HG03460 (cell line): ENCODE measurements around the gene PLIN3.
"Not testable (repeated sequence)": the region's sequence is repeated elsewhere in the genome, so short reads cannot be mapped to it uniquely, and the experiment has no call there.

Source experiments
- ATAC-seq: cut with Tn5 transposase; IDR thresholded peaks from one replicate; pipeline ENCODE4 v1.9.1; 2021; ENCODE audit not compliant: unreplicated experiment

The PLIN3 gene, protein sequence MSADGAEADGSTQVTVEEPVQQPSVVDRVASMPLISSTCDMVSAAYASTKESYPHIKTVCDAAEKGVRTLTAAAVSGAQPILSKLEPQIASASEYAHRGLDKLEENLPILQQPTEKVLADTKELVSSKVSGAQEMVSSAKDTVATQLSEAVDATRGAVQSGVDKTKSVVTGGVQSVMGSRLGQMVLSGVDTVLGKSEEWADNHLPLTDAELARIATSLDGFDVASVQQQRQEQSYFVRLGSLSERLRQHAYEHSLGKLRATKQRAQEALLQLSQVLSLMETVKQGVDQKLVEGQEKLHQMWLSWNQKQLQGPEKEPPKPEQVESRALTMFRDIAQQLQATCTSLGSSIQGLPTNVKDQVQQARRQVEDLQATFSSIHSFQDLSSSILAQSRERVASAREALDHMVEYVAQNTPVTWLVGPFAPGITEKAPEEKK

DNA sequence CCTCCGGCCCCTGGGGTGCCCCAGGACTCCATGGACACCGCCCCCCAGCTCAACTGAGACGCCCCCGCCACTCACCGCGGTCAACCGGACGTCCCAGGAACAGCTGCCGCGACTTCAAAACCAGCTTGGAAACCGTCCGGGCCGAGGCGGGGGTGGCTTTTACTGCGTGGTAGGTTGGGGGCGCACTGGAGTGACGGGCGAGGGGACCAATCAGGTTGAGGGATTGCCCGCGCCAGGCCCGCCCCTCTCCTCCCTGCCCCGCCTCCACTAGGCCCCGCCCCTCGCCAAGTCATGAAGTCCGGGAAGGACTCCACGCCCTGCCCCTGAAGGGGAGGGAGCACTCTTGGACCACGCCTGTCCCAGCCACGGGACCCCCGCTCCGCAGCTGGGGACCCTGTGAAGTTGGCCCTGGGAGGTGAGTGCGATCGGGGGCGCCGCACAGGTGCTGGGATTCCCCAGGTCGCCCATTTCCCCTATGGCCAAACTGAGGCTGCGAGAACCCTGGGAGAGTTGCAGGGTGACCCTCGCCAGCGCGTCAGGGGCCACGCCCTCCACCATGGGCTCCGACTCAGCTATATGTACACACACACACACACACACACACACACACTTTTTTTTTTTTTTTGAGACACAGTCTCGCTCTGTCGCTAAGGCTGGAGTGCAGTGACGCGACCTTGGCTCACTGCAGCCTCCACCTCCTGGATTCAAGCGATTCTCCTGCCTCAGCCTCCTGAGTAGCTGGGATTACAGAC is at the start of gene PLIN3:
TSS of gene PLIN3 (minus strand) at position 134 of the 752 bp plus-strand sequence. CDS start 6,273 bp downstream, outside the sequence.
- peak; percentile 79 for ATAC-seq

DNA sequence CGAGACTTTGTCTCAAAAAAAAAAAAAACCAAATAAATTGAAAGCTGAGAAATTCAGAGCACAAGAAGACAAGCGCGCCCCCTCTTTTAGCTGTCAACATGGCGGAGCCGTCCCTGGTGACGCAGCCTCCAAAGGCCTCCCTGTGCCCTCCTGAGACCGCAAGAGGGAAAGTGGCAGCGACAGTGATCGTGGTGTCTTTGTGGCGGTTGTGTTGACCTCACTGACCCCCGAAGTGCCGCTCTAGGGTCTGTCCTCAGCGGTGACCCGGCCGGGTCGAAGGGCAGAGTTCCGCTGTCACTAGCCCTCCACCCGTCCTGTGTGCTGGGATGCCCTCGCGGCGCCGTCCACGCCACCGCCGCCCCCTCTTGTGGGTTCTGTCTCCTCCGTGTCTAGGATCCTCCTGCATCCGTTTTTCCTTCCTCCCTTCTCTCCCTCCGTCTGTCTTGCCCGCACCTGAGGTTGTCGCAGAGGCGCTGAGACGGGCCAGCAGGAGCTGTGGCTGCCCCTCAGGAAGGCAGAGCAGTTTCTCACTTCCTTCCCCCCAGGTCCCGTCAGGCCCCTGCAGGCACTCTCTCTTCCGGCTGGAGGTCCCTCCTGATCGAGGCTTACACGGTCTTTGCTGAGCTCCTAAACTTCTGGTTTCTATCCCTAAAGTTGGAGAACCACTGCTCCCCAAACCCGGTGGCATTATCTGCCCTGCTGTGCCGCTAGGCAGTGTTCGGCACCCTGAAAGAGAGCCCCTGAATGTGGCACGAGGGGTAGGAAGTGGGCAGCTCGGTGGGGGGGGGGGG is 49.0 kb upstream of the PLIN3 start:
- no peak for ATAC-seq

DNA sequence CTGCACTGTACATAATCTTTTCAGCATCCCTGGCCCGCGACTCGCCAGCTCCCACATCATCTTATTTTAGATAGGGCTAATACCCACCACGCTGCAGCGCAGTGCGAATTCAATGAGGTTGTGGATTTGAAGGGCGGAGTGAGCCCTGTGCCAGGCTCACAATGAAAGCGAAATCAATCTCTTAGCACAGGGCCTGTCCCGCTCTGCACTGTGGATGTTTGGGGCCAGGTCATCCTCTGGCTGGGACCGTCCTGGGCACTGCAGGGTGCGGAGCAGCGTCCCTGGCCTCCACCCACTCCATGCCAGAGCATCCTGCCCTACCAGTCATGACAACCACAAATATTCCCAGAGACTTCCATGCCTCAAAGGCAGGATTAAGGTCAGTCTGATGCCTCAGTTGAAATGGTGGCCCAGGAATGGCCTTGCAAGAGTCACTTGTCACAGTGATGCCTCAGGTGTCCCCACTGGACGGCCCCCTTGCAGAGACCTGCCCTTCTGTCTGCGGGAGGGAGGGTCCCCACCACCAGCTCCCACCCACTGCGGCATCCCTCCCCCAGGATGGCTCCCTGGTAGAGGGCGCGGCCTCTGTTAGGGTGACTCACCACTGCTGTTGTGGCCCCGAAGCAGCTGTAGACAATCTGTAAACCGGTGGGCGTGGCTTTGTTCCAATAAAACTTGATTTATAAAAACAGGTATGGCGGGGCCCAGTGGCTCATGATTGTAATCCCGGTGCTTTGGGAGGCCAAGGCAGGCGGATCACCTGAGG is 47.5 kb upstream of the PLIN3 start:
- ATAC-seq: no peak

DNA sequence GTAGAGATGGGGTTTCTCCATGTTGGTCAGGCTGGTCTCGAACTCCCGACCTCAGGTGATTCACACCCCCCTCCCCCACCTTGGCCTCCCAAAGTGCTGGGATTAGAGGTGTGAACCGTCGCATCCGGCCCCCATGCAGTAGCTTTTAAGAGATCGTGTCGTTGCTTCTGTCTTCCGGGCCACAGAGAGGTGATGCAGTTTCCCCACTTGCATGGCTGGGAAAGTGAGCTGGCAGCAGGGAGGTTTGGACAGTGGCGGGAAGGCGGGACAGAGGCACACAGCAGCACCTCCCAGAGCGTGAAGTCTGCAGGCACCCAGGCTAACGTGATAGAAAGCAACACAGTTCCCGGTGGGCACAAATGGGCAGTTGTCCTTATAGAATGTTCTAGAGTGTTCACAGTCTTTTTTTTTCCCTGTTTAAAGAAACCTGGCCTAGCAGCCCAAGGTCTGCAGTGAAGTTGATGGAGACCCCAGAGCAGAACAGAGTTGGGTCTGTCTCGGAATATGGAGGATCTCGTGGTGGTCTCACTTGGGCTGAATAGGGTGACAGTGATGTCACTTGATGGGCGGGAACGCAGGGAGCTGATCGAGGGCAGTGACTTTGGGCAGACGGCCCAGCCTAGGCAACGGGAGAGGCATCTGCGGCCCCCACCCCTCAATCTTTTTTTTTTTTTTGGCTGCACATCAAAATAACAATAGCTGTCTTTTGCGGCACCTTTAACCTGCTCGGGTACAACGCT is 46.7 kb upstream of the PLIN3 start:
- no peak for ATAC-seq

DNA sequence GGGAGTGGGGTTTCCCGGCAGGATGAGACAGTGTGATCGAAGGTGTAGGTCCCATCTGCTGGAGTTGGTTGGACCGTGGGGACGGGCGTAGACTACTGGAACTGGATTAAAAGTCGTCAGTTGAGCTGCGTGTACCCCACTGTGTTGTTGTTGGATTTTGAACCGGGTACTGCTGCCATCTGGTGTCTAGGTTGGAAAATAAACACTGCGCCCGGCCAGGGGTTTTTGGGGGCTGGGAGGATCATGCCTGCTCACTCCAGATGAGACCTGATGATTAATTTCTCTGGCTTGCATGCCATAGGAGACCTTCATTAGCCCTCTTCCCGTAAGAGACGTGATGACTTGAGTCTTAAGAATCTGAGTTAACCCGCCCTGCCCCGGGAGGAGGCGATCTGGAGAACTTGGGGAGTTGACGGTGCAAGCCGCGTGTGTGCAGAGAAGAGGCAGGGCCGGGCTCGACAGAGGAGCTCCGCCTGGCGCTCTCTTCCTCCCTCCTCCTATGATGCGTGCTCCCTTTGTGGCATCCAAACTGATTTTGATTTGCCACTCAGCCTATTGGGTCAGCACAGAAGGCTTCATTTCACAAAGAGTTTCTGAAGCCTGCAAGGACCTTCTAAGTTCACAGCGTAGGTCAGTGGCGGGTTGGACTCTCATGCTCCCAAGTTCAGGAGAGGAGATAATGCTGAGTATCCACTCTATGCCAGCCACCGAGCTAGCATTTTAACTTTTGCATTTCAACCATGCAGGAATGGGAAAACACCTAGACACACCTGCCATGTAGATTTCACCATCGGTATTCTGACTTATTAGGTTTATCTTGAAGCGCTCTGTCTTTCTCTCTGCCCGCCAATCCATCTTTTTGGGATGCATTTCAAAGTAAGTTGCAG is 44.6 kb upstream of the PLIN3 start:
- no peak for ATAC-seq

DNA sequence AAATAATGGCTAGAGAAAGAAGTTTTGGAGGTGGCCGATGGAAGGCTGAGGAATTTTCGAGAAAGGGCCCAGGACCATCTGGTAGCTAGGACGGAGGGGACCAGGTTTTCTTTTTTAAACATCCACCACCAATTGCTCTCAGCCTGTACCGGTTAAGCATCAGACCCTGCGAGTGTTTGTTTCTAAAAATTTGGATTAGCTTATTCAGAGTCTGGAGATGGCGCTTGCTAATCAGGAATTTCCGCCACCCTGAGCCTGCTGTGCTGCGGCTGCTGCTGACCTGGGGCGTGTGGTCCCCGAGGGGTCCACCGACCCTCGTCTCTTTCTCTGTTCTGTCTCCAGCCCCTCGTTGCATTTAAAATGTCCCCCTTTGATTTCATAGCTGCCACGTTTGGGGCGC is 43.8 kb upstream of the PLIN3 start:
- ATAC-seq: no peak

DNA sequence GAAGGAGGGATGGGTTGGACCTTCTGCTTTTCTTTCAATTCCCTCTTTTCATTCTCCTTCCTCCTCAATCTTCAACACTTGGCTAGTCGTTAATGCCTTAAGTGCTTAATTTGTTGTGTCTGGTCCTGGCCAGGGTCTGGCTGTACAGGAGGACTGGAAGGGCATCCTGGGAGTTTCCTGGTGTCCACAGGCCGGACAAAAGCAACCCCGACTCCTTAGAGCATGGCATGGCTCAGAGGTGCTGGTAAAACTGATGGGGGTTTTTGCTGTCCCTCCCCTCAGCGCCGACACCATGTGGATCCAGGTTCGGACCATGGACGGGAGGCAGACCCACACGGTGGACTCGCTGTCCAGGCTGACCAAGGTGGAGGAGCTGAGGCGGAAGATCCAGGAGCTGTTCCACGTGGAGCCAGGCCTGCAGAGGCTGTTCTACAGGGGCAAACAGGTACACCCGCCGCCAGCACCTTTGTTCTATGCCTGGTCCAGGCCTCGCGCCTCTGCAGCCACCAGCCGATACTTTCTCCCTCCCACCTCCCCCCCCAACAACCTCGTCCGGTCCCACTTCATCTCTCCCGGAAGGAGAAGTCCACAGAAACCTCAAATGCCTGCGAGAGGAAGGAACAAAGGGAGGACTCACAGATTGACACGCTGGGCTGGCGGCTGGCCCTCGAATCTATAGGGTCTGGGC is 43.3 kb upstream of the PLIN3 start:
- no peak for ATAC-seq

DNA sequence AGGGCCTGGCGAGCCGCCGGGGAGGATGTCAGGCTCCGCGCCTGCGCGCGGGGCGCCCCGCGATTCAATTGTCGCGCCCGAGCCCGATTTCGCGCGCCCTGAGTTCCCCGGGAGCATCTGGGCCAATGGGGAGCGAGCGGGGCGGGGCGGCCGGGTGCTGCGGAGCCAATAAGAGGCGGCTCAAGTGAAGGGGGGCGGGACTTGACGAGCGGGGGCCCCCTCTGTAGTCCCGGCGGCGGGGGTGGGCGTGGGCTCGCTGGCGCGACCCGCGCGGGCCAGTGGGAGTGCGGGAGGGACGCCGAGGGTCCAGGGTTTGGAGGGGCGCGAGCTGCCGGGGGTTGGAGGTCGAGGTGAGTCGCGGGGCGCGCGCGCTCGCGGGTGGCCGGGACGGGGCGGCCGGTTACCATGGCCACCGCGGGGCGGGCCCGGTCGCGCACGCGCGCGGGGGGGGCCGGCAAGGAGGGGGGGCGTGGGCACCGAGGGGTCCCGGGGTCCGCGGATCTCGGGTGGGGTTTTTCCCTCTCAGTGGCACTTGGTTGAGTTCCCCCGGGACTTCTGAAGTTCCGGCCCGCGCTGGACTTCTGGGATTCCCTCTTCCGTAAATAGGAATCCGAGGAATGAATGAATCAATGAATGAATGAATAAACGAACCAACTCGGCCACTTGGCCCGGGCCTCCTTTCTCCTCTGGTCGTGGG is 42.6 kb upstream of the PLIN3 start:
- ATAC-seq: peak; percentile 72

DNA sequence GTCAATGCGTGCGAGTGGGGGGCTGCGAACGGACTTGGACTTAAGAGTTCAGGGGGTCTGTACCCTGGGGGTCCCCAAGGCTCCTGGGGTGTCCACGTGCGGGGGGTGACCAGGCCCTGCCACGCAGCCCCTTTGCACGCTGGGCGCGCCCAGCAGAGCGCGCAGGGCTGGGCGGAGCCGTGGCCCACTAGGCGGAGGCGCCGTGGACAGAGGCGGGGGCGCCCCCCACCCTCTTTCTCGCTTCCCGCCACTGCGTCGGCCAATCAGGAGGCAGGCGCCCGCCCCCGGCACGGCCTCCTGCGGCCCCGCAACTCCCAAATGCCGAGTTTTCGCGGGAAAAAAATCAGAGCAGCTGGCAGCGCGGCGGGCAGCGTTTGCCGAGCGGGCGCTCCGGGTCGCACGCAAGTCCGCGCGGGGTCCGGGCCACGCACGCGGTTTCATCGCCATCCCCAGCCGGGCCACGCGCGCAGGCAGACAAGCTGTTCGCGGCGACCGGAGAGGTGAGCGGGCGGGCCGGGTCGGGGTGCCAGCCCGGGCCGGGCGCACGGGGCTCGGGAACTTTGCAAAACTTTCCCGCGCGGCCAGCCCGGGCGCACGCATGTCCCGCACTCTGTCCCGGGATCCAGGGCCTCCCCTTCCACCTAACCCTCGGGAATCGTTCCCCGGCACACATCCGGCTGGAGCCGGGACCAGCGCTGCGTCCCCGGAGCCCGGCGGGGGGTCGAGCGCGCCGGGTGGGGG is 41.9 kb upstream of the PLIN3 start, which contains the start of gene UHRF1:
TSS of gene UHRF1 (plus strand) at position 346 of the 741 bp plus-strand sequence. CDS start 1,385 bp downstream, outside the sequence.
- ATAC-seq: peak; percentile 31

DNA sequence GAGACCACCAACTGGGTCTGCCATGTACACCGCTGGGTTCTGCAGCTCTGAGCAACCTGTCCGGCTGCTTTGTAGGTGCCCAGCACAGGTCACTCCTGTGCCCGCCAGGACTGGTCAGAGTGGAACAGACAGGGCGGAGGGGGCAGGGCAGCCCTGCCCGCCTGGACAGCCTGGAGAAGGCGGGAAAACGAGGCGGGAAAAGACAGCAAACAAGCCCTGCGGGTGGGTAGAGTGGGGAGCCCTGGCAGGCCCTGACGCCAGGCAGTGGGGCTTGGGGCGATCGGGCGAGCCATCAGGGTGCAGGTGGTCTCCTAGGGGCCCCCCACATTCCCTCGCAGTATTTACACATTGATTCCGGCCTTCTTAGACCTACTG is 41.3 kb upstream of the PLIN3 start:
- ATAC-seq: no peak

DNA sequence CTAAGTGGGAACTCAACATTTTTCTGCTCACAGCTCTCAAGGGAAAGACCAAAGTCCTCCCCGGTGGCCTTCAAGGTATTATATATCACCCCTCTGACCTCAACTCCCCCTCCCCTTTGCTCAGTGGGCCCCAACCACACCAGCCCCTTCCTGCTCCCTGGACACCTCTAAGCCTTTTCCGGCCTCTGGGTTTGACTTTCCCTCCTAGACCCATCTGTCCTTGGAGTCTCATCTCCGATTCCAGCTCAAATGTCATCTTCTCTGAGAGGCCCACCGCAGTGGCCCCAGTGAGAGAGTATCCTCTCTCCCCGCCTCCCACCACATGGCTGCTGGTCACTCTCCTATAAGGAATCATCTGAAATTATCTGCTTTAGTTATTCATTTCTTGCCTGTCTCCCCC is 40.9 kb upstream of the PLIN3 start:
- no peak for ATAC-seq

DNA sequence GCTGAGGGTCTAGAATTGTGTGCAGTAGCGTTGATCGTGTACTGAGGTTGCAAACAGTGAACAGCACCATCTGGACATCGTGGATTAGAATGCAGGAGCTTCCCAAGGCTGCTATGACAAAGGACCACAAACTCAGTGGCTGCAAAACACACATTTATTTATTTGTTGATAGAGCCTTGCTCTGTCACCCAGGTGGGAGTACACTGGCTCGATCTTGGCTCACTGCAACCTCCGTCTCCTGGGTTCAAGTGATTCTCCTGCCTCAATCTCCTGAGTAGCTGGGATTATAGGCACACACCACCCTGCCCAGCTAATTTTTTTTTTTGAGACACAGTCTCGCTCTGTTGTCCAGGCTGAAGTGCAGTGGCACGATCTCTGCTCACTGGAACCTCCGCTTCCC is 39.5 kb upstream of the PLIN3 start:
- no peak for ATAC-seq

DNA sequence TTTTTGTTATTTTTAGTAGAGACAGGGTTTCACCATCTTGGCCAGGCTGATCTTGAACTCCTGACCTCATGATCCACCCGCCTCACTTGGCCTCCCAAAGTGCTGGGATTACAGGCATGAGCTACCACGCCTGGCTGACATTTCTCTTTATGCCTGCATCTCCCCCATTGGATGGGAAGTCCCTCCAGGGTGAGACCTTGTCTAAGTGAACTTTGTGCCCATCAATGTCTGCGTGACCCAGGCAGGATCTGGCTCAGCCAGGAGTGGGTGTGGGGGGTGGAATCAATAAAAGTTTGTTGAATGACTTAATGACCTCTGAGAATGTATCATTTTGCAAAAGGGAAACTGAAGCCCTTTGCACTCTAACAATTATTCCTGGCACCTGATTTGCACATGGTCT is 37.0 kb upstream of the PLIN3 start:
- no peak for ATAC-seq

DNA sequence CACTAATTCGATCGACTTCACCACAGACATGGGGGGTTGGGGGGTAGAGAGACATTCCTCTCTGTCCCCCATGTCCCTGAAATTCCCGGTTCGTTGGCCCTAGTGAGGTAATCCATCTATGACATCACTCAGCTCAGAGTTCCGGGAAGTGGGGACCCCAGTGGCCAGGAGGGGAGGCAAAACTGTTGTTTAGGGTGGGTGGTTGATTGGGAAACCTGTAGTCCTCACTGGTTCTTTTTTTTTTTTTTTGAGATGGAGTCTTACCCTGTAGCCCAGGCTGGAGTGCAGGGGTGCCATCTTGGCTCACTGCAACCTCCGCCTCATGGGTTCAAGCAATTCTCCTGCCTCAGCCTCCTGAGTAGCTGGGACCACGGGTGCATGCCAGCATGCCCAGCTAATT is 35.3 kb upstream of the PLIN3 start, which contains the start of gene ARRDC5:
TSS of gene ARRDC5 (minus strand) at position 101 of the 400 bp plus-strand sequence. CDS start at position 30, 71 bp downstream.
- no peak for ATAC-seq

DNA sequence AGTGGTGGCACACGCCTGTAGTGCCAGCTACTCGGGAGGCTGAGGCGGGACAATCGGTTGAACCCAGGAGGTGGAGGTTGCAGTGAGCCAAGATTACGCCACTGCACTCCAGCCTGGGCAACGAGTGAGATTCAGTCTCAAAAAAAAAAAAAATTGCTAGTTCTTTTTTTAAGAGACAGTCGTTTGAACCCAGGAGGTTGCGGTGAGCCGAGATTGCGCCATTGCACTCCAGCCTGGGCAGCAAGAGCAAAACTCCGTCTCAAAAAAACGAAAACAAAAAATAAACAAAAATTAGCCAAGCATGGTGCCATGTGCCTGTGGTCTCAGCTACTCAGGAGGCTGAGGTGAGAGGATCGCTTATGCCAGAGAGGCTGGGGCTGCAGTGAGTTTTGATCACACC is 33.4 kb upstream of the PLIN3 start:
- not testable (repeated sequence) for ATAC-seq

DNA sequence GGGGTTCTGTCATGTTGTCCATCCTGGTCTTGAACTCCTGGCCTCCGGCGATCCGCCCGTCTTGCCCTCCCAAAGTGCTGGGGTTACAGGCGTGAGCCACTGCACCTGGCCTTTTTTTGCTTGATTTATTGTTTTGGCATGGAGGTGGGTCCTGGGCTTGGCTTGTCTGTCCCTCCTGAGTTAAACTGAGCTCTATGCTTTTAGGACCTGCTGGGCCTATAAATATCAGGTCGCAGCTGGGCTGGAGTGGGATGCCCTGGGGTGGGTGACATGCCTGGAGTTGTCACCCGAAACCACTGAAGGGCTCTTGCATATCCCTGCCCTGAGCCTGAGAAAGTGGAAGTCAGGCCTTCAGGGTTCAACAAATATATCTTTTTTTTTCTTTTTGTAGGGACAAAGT is 29.7 kb upstream of the PLIN3 start:
- no peak for ATAC-seq

DNA sequence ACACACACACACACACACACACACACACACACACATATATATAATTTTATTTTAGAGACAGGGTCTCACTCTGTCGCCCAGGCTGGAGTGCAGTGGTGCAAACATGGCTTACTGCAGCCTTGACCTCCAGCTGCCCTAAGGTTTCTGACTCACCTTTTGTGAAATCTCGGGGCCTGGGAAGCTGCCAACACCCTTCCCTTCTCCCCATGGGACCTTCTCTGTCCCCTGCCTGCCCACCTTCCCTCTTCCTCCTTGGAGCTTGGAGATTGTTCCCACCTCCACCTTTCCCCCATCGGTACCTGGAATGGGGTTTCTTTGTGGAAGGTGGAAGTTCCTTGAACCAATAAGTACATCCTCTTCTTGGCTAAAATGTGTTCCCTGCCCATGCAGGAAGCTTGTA is 28.9 kb upstream of the PLIN3 start:
- ATAC-seq: no peak
